B cell (primary cell): ENCODE results near the gene RAD23A.

Experiments used
- EZH2 ChIP-seq: IDR thresholded peaks from 2 replicates; pipeline ENCODE4 v1.6.1; 2012; ENCODE audit warnings: borderline replicate concordance, low read depth, mild to moderate bottlenecking, moderate library complexity, low read length; ENCODE audit not compliant: insufficient read depth, poor library complexity, severe bottlenecking
- TF ChIP-seq, protein P1 (sequence below): fragments of 200-600 bp; IDR thresholded peaks from one replicate; pipeline ENCODE4 v1.8.0; 2022; ENCODE audit warnings: antibody characterized with exemption, mild to moderate bottlenecking

- TF ChIP-seq, protein P1, sequence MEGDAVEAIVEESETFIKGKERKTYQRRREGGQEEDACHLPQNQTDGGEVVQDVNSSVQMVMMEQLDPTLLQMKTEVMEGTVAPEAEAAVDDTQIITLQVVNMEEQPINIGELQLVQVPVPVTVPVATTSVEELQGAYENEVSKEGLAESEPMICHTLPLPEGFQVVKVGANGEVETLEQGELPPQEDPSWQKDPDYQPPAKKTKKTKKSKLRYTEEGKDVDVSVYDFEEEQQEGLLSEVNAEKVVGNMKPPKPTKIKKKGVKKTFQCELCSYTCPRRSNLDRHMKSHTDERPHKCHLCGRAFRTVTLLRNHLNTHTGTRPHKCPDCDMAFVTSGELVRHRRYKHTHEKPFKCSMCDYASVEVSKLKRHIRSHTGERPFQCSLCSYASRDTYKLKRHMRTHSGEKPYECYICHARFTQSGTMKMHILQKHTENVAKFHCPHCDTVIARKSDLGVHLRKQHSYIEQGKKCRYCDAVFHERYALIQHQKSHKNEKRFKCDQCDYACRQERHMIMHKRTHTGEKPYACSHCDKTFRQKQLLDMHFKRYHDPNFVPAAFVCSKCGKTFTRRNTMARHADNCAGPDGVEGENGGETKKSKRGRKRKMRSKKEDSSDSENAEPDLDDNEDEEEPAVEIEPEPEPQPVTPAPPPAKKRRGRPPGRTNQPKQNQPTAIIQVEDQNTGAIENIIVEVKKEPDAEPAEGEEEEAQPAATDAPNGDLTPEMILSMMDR, result no peak
- TF ChIP-seq EZH2, result no peak
These were observed 20.1 kb downstream of the RAD23A start for GRCh38 chr19:12965812-12966135.
